Measurements from ENCODE around the gene SCARB2. TPM values are rescaled to one million over a fixed set of nuclear protein-coding genes. Genes with fewer than 3 reads are reported as not detected.

SCARB2 gene
- total and polyA plus RNA-seq, 4 donors = 58.2 to 136 (median 73.7) TPM

- 92% methylated on average over 4 of the region's 4 CpGs for WGBS
- Histone ChIP-seq H3K4me1 (ENCODE audit: control insufficient read depth in 4 of 4, insufficient read depth in 4 of 4, low read length in 3 of 4) (peaks cover 13 to 78% (median 64%) of the 10 kb centered on the region in 4 donors), H3K27me3 (ENCODE audit: control insufficient read depth in 4 of 4, insufficient read depth in 4 of 4, low read length in 3 of 4) (no peaks in the 10 kb centered on the region), H3K9me3 (ENCODE audit: control insufficient read depth in 4 of 4, low read length in 3 of 4) (no peaks in the 10 kb centered on the region), H3K27ac (ENCODE audit: low read depth in 1 of 2, low read length in 2 of 2) (peak overlapping the region in 1 of 2 donors; percentile 0), H3K9ac (ENCODE audit: low read depth in 1 of 2, low read length in 2 of 2) (no peak overlapping the region), H3K36me3 (ENCODE audit: control insufficient read depth in 4 of 4, insufficient read depth in 3 of 4, low read depth in 1 of 4, low read length in 3 of 4) (no peaks in the 10 kb centered on the region), H3K4me3 (ENCODE audit: low read depth in 1 of 3, low read length in 3 of 3) (no peak overlapping the region)
- no peak for DNase-seq (ENCODE audit: low spot score)
- TF ChIP-seq RXRA (IDR thresholded peaks at IDR 0.05) = no peak
- TF ChIP-seq SP1 (IDR thresholded peaks at IDR 0.05) = no peak
- TF ChIP-seq, protein P1, sequence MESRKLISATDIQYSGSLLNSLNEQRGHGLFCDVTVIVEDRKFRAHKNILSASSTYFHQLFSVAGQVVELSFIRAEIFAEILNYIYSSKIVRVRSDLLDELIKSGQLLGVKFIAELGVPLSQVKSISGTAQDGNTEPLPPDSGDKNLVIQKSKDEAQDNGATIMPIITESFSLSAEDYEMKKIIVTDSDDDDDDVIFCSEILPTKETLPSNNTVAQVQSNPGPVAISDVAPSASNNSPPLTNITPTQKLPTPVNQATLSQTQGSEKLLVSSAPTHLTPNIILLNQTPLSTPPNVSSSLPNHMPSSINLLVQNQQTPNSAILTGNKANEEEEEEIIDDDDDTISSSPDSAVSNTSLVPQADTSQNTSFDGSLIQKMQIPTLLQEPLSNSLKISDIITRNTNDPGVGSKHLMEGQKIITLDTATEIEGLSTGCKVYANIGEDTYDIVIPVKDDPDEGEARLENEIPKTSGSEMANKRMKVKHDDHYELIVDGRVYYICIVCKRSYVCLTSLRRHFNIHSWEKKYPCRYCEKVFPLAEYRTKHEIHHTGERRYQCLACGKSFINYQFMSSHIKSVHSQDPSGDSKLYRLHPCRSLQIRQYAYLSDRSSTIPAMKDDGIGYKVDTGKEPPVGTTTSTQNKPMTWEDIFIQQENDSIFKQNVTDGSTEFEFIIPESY (IDR thresholded peaks at IDR 0.05) = no peak
- TF ChIP-seq GABPA (IDR thresholded peaks at IDR 0.05 in 1 of 2, conservative IDR thresholded peaks at IDR 0.05 in 1 of 2) = no peak
- TF ChIP-seq JUND (IDR thresholded peaks at IDR 0.05) = no peak
- no peak for TF ChIP-seq YY1 (IDR thresholded peaks at IDR 0.05)
- no peak for TF ChIP-seq TAF1 (conservative IDR thresholded peaks at IDR 0.05)
- no peak for TF ChIP-seq NR2F2 (IDR thresholded peaks at IDR 0.05)
- TF ChIP-seq EGR1 (IDR thresholded peaks at IDR 0.05; ENCODE audit: low read depth in 2 of 2) = no peak
- no peak for TF ChIP-seq RAD21 (IDR thresholded peaks at IDR 0.05)
- no peak for TF ChIP-seq HNF4G (IDR thresholded peaks at IDR 0.05)
- TF ChIP-seq, protein P2, sequence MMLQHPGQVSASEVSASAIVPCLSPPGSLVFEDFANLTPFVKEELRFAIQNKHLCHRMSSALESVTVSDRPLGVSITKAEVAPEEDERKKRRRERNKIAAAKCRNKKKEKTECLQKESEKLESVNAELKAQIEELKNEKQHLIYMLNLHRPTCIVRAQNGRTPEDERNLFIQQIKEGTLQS (IDR thresholded peaks at IDR 0.05) = no peak
- TF ChIP-seq FOXA2 (IDR thresholded peaks at IDR 0.05) = no peak
- TF ChIP-seq HNF4A (conservative IDR thresholded peaks at IDR 0.05) = no peak
- TF ChIP-seq MAX (IDR thresholded peaks at IDR 0.05) = no peak
- TF ChIP-seq FOXA1 (IDR thresholded peaks at IDR 0.05) = no peak
- no peak for TF ChIP-seq REST (IDR thresholded peaks at IDR 0.05)
- TF ChIP-seq, protein P3, sequence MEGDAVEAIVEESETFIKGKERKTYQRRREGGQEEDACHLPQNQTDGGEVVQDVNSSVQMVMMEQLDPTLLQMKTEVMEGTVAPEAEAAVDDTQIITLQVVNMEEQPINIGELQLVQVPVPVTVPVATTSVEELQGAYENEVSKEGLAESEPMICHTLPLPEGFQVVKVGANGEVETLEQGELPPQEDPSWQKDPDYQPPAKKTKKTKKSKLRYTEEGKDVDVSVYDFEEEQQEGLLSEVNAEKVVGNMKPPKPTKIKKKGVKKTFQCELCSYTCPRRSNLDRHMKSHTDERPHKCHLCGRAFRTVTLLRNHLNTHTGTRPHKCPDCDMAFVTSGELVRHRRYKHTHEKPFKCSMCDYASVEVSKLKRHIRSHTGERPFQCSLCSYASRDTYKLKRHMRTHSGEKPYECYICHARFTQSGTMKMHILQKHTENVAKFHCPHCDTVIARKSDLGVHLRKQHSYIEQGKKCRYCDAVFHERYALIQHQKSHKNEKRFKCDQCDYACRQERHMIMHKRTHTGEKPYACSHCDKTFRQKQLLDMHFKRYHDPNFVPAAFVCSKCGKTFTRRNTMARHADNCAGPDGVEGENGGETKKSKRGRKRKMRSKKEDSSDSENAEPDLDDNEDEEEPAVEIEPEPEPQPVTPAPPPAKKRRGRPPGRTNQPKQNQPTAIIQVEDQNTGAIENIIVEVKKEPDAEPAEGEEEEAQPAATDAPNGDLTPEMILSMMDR (IDR thresholded peaks at IDR 0.05; ENCODE audit: low read depth, low read length, missing input control) = no peak
These were observed 10.1 kb downstream of the SCARB2 start for GRCh38 chr4:76203541-76203940.

Data from liver (tissue), 9 donors.